Stimulated activated CD4-positive, alpha-beta T cell treated with anti-CD3 and anti-CD28 coated beads, TNF-alpha, amount 100 ng/mL, for 1 hour (primary cell): Measurements from ENCODE around the gene MPRIP.
A peak's percentile ranks its signal among the peaks of the same experiment; 100 is the strongest.

Experiments
- DNase-seq, 3 donors: peaks; one replicate each; pipeline ENCODE4 v3.0.0-alpha.2; 2020; ENCODE audit warnings: low read depth in 3 of 3, low spot score in 1 of 3

The MPRIP gene

GRCh38 chr17:17107281-17107680 lies 65.0 kb downstream of the MPRIP start:
- DNase-seq, result no peak

GRCh38 chr17:17107891-17108431 lies 65.7 kb downstream of the MPRIP start:
- no peak for DNase-seq

DNA sequence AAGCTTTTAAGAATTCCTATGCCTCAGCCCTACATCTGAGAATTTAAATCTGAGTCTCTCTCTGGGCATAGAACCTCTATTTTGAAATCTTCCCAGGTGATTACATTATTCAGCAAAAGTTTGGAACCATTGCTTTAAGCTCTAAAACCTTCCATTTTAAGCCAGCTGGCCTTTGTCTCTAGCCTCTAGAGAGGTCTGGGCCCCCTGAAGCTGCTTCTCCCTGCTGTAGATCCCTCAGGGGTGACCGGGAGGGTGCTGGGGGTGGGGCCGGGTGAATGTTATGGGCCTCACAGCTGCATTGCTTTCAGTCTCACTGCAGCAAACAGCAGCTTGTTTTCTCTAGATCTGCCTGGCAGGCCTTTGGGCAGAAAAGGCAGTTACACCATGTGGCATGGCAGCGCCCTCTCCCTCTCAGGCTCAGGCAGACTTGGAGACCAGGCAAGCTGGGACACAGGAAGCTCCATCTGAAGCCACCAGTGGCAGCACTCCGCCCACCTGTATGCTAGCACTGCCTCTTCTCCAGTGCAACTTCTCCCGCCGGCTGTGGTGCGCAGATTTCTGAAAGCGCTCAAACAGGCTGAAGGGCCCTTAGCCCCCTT lies 66.3 kb downstream of the MPRIP start:
- no peak for DNase-seq

DNA sequence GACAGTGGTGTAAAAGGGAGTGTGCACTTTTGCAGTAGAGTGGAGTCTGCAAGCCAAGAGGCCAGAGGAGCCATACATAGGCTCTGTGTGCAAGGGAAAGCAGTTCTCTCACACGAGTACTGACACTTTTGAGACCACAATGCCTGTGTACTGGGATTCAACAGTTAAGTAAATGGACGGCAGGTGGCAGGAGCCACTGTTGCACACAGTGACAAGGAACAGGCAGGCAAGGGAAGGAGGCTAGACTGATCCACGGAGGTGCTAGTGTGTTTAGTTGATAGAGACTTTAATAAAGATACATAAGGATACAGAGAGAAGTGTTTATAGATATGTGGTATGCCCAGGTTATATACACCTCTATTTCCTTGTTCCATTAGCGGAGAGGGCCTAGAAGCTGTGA lies 67.0 kb downstream of the MPRIP start:
- no peak for DNase-seq

DNA sequence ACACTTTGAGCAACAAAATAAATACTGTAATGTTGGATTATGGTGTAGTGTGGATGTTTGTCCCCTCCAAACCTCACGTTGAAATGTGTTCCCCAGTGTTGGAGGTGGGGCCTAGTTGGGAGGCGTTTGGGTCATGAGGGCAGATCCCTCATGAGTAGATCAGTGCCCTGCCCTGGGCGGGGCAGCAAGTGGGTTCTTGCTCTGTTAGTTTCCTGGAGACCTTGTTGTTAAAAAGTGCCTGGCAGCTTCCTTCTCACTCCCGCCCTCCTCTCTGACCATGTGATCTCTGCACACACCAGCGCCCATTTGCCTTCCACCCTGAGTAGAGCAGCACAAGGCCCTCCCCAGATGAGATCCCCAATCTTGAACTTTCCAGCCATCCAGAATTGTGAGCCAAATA lies 67.7 kb downstream of the MPRIP start:
- DNase-seq, result no peak

DNA sequence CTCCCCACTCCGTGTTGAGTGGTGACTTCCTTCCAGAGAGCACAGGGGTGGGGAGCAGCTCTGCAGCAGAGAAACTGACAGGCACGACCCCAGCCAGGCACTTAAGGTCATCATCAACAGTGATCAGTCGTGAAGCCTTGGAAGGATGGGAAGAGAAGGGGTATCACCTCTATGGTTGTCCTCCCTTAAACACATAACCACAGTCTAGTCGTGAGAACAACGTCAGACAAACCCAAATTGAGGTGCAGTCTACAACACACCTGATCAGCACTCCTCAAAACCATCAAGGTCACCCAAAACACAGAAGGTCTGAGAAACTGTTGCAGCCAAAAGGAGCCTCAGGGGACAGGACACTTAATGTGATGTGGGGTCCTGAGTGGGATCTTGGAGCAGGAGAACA lies 68.3 kb downstream of the MPRIP start:
- no peak for DNase-seq

- no peak for DNase-seq
These were observed 69.4 kb downstream of the MPRIP start for GRCh38 chr17:17111401-17112393.

GRCh38 chr17:17112628-17113200 lies 70.5 kb downstream of the MPRIP start:
- no peak for DNase-seq

DNA sequence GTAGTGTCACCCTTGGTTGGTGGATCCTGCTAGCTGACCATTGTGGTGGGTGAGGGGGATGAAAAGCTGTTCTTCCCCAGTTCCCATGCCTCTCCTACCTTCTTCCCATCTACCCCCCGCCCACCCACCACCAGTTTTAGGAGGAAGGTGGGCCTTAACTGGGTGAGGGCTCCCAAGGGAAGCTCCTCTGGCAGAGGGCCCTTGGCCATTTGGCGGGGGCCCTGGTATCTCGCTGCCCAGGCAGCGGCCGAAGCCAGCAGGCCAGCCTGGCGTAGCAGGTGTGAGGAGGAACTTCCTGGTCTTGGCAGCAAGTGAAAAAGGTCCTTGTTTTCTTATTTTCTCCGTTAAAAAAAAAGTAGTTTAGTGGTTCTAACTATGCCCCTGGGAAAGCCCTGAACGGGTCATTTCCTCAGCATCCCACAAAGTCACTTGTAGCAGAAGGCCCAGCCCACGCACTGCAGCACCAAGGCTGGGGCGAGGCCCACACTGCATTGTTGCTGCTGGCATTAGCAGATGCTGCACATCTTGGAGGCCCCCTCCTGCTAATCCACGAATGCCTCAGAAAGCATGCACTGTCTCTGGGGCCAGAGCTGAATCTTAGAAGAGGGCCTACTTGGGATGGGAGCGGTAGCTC lies 72.5 kb downstream of the MPRIP start:
- DNase-seq, result no peak

GRCh38 chr17:17115620-17116019 lies 73.4 kb downstream of the MPRIP start:
- no peak for DNase-seq

DNA sequence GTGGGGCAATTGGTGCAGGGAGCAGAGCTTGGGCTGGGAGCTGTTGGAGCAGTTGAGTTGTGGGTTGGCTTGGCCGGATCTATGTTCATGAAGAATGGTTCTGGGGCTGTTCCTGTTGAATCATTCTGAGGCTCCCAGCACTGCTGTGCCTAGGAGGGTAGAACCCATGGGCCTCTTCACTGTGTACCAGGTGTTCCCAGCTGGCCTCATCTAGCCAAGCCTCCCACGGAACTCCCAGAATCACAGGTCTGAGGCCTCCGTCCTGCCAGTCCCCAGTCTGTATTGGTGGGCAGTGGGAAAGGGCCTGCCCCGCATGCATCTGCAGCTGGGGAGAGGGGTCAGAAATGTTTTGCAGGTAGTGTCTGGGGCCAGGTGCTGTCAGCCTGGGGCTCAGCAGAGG lies 74.1 kb downstream of the MPRIP start:
- no peak for DNase-seq

DNA sequence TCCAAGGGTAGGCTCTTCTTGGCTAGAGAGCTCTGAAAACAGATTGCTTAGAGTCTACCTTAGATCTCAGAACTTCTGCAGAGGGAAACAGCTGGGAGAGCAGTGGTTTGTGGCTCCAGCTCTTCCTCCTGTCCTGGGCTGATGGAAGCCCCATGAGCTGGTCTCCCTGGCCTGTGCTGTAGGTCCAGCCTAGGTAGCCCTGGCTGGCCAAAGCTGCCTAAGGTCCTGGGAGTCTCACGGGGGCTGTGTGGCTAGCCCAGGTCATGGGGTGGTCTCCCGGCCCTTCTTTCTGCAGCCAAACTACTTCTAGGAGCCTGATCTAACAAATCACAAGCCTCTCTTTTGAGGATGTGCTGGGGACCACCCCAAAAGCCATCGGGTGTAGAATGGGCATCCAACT lies 75.7 kb downstream of the MPRIP start:
- DNase-seq, result no peak

DNA sequence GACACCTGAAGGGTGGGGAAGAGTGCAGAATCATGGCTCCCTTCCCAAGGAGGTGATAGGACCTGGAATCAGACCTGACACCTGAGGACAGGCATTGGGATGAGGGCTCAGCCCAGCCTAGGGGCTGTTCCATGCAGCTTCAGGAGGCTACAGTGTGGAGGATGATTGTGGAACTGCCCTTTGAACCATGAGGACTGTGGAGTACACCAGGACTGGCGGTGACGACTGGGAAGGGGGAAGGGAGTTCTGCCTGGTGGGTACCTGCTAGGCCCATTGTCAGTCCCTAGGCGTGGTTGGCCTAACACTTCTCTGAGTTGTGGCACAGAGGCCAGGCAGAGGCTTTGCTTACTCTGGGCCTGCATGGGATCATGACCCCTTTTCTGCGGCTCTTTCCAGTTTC lies 76.1 kb downstream of the MPRIP start:
- no peak for DNase-seq

DNA sequence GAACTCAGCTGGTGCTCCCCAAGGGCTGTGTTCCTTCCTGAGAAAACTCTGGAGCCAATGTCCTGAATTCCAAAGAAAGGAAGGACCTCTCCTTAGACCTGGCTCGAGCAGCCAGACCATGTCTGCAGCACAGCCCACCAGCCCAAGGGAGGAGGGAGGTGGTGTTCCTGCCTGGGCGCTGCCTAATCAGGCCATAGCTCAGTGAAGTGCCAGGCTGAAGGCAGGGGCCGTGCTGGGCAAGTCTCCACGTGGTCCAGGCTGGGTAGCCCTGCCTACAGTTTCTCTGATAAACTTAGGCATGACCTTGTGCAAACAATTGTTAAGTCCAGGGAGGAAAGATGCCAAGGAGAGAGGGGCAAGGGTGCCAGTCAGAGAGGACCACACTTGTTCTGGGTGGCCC lies 76.8 kb downstream of the MPRIP start:
- DNase-seq, result no peak

DNA sequence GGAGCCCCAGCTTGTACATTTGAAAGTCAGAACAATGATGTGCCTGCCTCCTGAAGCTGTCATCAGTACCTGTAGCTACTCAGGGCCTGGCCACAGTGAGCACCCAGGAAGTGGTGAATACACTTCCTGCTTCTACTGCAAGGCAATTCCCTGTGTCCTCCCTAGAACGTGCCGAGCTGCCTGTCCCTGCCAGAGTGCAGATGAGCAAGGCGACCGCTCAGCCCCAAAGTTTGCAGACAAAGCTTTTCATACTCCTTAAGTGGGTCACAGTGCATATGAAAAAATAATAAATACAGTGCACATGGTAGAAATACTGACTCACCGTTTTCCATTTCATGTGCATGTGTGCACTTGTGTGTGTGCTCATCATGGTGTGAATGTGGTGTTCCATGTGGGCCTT lies 77.3 kb downstream of the MPRIP start:
- DNase-seq, result peak; percentile 22 to 43 (median 36)

- no peak for DNase-seq
These were observed 78.0 kb downstream of the MPRIP start for GRCh38 chr17:17120294-17120693.

- DNase-seq, result no peak
These were observed 78.4 kb downstream of the MPRIP start for GRCh38 chr17:17120701-17121100.

- DNase-seq, result no peak
These were observed 78.9 kb downstream of the MPRIP start for GRCh38 chr17:17121162-17121561.

GRCh38 chr17:17122781-17123483 lies 80.7 kb downstream of the MPRIP start:
- DNase-seq, result no peak

- DNase-seq, result no peak
These were observed 82.1 kb downstream of the MPRIP start for GRCh38 chr17:17124341-17124740.
